ENCODE results near the gene CAMSAP2.

CAMSAP2 gene

GRCh38 chr1:200899954-200900867 lies 161.5 kb downstream of the CAMSAP2 start:
- DNase-seq (ENCODE audit: low read depth in 2 of 2) = no peak

- no peak for DNase-seq (ENCODE audit: low read depth in 2 of 2)
Observed at GRCh38 chr1:200900877-200901276, 162.2 kb downstream of the CAMSAP2 start.

- DNase-seq (ENCODE audit: low read depth in 2 of 2) = no peak
Observed at GRCh38 chr1:200901350-200901749, 162.7 kb downstream of the CAMSAP2 start.

- DNase-seq (ENCODE audit: low read depth in 2 of 2) = no peak
Observed at GRCh38 chr1:200901796-200902444, 163.2 kb downstream of the CAMSAP2 start.

- DNase-seq (ENCODE audit: low read depth in 2 of 2) = no peak
Observed at GRCh38 chr1:200903793-200904192, 165.1 kb downstream of the CAMSAP2 start.

GRCh38 chr1:200904772-200905171 lies 166.1 kb downstream of the CAMSAP2 start:
- no peak for DNase-seq (ENCODE audit: low read depth in 2 of 2)

- peak in 1 of 2 donors; percentile 31 for DNase-seq (ENCODE audit: low read depth in 2 of 2)
Observed at GRCh38 chr1:200905411-200906052, 166.8 kb downstream of the CAMSAP2 start.

GRCh38 chr1:200906491-200906890 lies 167.8 kb downstream of the CAMSAP2 start:
- no peak for DNase-seq (ENCODE audit: low read depth in 2 of 2)

GRCh38 chr1:200907611-200908097 lies 169.0 kb downstream of the CAMSAP2 start:
- no peak for DNase-seq (ENCODE audit: low read depth in 2 of 2)

GRCh38 chr1:200908191-200908868 lies 169.6 kb downstream of the CAMSAP2 start:
- DNase-seq (ENCODE audit: low read depth in 2 of 2) = no peak

- DNase-seq (ENCODE audit: low read depth in 2 of 2) = no peak
Observed at GRCh38 chr1:200909071-200909470, 170.4 kb downstream of the CAMSAP2 start.

- DNase-seq (ENCODE audit: low read depth in 2 of 2) = no peak
Observed at GRCh38 chr1:200909757-200910239, 171.1 kb downstream of the CAMSAP2 start.
